ENCODE measurements around the gene PIK3R5. TPM values are rescaled to one million over a fixed set of nuclear protein-coding genes. Genes with fewer than 3 reads are reported as not detected.
A peak's percentile ranks its signal among the peaks of the same experiment; 100 is the strongest.

PIK3R5 gene
- total RNA-seq, 1 donor from 2014 or later = 44.0 TPM

DNA sequence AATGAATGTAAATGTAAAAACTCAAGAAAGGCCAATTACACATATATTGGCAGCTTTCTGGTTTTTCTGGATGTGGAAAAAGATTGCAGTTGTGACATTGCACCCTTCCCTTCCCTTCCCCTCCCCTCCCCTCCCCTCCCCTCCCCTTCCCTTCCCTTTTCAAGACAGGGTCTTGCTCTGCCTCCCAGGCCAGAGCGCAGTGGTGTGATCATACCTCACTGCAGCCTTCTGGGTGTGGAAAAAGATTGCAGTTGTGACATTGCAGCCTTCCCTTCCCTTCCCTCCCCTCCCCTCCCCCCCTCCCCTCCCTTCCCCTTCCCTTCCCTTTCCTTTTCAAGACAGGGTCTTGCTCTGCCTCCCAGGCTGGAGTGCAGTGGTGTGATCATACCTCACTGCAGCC is 41.7 kb downstream of the PIK3R5 start:
- TF ChIP-seq, protein P1, sequence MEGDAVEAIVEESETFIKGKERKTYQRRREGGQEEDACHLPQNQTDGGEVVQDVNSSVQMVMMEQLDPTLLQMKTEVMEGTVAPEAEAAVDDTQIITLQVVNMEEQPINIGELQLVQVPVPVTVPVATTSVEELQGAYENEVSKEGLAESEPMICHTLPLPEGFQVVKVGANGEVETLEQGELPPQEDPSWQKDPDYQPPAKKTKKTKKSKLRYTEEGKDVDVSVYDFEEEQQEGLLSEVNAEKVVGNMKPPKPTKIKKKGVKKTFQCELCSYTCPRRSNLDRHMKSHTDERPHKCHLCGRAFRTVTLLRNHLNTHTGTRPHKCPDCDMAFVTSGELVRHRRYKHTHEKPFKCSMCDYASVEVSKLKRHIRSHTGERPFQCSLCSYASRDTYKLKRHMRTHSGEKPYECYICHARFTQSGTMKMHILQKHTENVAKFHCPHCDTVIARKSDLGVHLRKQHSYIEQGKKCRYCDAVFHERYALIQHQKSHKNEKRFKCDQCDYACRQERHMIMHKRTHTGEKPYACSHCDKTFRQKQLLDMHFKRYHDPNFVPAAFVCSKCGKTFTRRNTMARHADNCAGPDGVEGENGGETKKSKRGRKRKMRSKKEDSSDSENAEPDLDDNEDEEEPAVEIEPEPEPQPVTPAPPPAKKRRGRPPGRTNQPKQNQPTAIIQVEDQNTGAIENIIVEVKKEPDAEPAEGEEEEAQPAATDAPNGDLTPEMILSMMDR (IDR thresholded peaks at IDR 0.05) = no peak
- intact Hi-C loops (cut with DNase I) = no loop called here
- Histone ChIP-seq H3K36me3 (no peaks in the 10 kb centered on the region), H3K27me3 (ENCODE audit: low read depth) (no peaks in the 10 kb centered on the region), H3K4me3 (no peak overlapping the region), H3K9me3 (peaks cover 12% of the 10 kb centered on the region), H3K27ac (no peak overlapping the region), H3K4me1 (peaks cover 8% of the 10 kb centered on the region)
- no peak for DNase-seq
- peak; percentile 48 to 65 for ATAC-seq

DNA sequence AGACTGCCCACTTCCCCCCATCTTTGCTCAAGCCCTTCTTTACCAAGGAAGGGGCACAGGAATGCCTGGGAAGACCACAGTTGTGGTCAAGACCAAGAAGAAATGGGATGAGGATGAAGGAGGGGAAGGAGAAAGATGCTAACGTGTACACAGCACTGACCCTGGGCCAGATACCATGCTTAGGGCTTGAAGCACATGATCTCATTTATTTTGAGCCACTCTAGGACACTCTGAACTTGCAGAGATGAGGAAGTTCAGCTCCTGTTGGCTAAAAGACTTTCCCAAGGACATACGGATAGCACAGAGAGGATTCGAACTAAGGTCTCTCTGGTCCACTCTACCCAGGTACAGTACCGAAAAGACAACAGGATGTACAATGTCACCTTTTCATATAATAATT is 42.6 kb downstream of the PIK3R5 start:
- peak overlapping the region; percentile 69 for H3K27ac ChIP-seq
- ATAC-seq = peak; percentile 79 to 81

DNA sequence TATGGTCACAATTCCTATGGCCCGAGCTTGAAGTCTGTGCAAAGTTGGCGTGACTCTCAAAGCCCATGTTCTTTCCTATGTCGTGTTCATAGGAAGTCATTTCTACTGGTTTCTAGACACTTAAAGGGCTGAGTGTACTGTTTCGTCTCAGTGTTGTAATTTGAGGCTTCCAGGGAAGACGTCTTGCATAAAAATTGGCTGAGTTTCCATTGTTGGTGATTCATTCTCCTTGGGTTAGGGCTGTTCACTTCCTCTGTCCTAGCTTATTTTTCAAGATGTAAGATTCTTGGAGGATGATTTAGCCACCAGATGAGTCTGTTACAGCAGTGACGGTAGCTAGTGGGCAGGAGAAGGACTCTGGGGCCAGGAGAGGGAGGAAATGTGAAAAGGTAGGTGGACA is 43.1 kb downstream of the PIK3R5 start:
- Histone ChIP-seq H3K27ac (peak overlapping the region; percentile 69), H3K4me3 (no peak overlapping the region), H3K27me3 (ENCODE audit: low read depth) (no peaks in the 10 kb centered on the region), H3K36me3 (no peaks in the 10 kb centered on the region), H3K4me1 (peaks cover 8% of the 10 kb centered on the region), H3K9me3 (peaks cover 12% of the 10 kb centered on the region)
- ATAC-seq (peak; percentile 78 to 83), DNase-seq (no peak)
- TF ChIP-seq, protein P1 (IDR thresholded peaks at IDR 0.05) = no peak
- intact Hi-C loops (cut with DNase I) = no loop called here

More for the DNA sequence above, 42.6 kb downstream of the PIK3R5 start:
- intact Hi-C loops (cut with DNase I) = no loop called here
- Histone ChIP-seq H3K27me3 (ENCODE audit: low read depth) (no peaks in the 10 kb centered on the region), H3K4me3 (no peak overlapping the region), H3K36me3 (no peaks in the 10 kb centered on the region), H3K4me1 (peaks cover 8% of the 10 kb centered on the region), H3K9me3 (peaks cover 11% of the 10 kb centered on the region)
- TF ChIP-seq, protein P1 (IDR thresholded peaks at IDR 0.05) = no peak
- DNase-seq = no peak

DNA sequence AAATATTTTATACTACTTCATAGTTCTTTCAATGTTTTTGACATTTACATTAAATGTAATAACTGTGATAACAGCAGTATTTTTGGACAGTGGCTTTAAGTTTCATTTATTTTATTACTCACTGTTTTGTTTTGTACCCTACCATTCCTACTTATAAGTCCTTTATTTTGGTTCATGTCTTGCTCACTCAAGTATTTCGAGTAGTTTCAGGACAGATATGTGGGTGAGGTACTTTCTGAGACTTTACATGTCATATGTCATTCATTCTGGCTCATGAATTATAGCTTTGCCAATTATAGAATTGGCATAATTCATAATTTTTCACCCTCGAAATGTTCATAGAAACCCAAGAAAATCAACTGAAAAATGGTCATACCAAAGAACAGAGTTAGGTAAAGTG is 44.4 kb downstream of the PIK3R5 start:
- H3K4me1 ChIP-seq = peaks cover 14% of the 10 kb centered on the region
- ATAC-seq (no peak), DNase-seq (no peak)
- H3K36me3 ChIP-seq = no peaks in the 10 kb centered on the region
- TF ChIP-seq, protein P1 (IDR thresholded peaks at IDR 0.05) = no peak
- H3K4me3 ChIP-seq = no peak overlapping the region
- H3K27ac ChIP-seq = no peak overlapping the region
- peaks cover 13% of the 10 kb centered on the region for H3K9me3 ChIP-seq
- intact Hi-C loops (cut with DNase I) = no loop called here
- no peaks in the 10 kb centered on the region for H3K27me3 ChIP-seq (ENCODE audit: low read depth)

DNA sequence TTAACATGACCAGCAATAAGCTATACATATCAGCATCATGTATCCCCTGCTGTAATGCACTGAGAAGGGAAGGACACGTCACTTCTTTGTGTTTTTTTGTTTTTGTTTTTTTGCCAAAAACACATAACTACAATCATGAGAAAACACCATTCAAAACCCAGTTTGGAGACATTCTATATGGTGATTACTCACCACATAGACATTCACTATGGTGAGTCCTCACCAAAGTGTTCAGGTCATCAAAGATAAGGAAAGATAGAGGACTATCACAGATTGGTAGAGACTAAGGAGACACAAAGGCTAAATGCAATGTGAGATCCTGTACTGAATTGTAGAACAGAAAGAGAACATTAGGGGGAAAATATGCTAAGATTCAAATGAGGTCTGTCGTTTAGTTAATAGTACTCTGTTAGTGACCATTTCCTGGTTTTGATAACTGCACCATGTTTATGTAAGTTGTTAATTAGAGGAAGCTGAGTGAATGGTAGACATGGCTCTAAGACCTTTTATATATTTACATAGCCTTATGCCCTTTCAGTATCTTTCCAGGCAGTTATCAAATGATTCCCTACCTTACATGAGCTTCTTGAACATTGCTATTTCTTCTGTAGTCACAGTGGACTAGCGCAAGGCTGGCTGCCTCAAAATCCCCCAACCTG is 46.6 kb downstream of the PIK3R5 start:
- Histone ChIP-seq H3K27ac (no peak overlapping the region), H3K36me3 (no peaks in the 10 kb centered on the region), H3K9me3 (peaks cover 13% of the 10 kb centered on the region), H3K27me3 (ENCODE audit: low read depth) (no peaks in the 10 kb centered on the region), H3K4me3 (no peak overlapping the region), H3K4me1 (peaks cover 14% of the 10 kb centered on the region)
- ATAC-seq (no peak), DNase-seq (no peak)
- TF ChIP-seq, protein P1 (IDR thresholded peaks at IDR 0.05) = no peak
- intact Hi-C loops (cut with DNase I) = no loop called here
